ENCODE measurements around the gene PRPSAP1. TPM values are rescaled to one million over a fixed set of nuclear protein-coding genes. Genes with fewer than 3 reads are reported as not detected.

The PRPSAP1 gene
- total RNA-seq, 1 experiment from 2014 or later: 38.4 TPM

- Histone ChIP-seq H2BK15ac (ENCODE audit: low read depth, low read length) (no peak overlapping the region), H3T11ph (ENCODE audit: low read length) (no peak overlapping the region), H2BK20ac (ENCODE audit: low read depth, low read length, poor library complexity, severe bottlenecking) (no peak overlapping the region), H3K9ac (ENCODE audit: extremely low read depth, insufficient read length, low read length) (peak overlapping the region; percentile 18), H3K9me3 (ENCODE audit: control insufficient read depth, low read depth, low read length) (no peaks in the 10 kb centered on the region), H3K4me1 (ENCODE audit: insufficient read depth, low read length) (no peaks in the 10 kb centered on the region), H3K23me2 (ENCODE audit: insufficient read length, low read depth, low read length, poor library complexity, severe bottlenecking) (peaks cover 5% of the 10 kb centered on the region), H3K79me2 (ENCODE audit: insufficient read depth, low read length) (no peaks in the 10 kb centered on the region), H3K4me2 (ENCODE audit: insufficient read depth, insufficient read length, low read length) (peak overlapping the region; percentile 78), H3K14ac (ENCODE audit: insufficient read depth, low read length) (no peak overlapping the region; the same call in 1 of the 2 replicates), H4K91ac (ENCODE audit: insufficient read length, low read depth, low read length) (no peak overlapping the region), H3K27me3 (ENCODE audit: insufficient read depth, low read length) (no peaks in the 10 kb centered on the region), H2AFZ (ENCODE audit: low read length) (no peak overlapping the region), H3K27ac (ENCODE audit: insufficient read length, low read depth, low read length) (no peak overlapping the region), H3K18ac (ENCODE audit: insufficient read length, low read depth, low read length) (no peak overlapping the region), H4K5ac (ENCODE audit: insufficient read length, low read depth, low read length) (no peak overlapping the region), H3K4ac (ENCODE audit: low read depth, low read length) (no peak overlapping the region), H4K8ac (replicated peaks; ENCODE audit: insufficient read length, low read depth, low read length) (no peak overlapping the region), H2BK120ac (ENCODE audit: low read depth, low read length, poor library complexity, severe bottlenecking) (no peak overlapping the region), H2BK12ac (ENCODE audit: insufficient read length, low read depth, low read length) (no peak overlapping the region), H2AK5ac (ENCODE audit: insufficient read length, low read length) (no peak overlapping the region), H2BK5ac (ENCODE audit: insufficient read length, low read length) (no peak overlapping the region), H3K79me1 (ENCODE audit: insufficient read depth, low read depth, low read length, poor library complexity, severe bottlenecking) (no peaks in the 10 kb centered on the region), H3K23ac (ENCODE audit: insufficient read length, low read depth, low read length) (no peak overlapping the region), H4K20me1 (ENCODE audit: control insufficient read depth, insufficient read depth, insufficient read length) (no peaks in the 10 kb centered on the region), H3K56ac (ENCODE audit: insufficient read length, low read depth, low read length) (no peak overlapping the region)
- no CpG with 5 or more reads among the region's 51 CpGs for WGBS (ENCODE audit: extremely low coverage, insufficient read length, low lambda C conversion rate)
- H3K4me1 Mint-ChIP-seq: peaks cover 21 to 24% of the 10 kb centered on the region in 2 experiments
- TF ChIP-seq, protein P1, sequence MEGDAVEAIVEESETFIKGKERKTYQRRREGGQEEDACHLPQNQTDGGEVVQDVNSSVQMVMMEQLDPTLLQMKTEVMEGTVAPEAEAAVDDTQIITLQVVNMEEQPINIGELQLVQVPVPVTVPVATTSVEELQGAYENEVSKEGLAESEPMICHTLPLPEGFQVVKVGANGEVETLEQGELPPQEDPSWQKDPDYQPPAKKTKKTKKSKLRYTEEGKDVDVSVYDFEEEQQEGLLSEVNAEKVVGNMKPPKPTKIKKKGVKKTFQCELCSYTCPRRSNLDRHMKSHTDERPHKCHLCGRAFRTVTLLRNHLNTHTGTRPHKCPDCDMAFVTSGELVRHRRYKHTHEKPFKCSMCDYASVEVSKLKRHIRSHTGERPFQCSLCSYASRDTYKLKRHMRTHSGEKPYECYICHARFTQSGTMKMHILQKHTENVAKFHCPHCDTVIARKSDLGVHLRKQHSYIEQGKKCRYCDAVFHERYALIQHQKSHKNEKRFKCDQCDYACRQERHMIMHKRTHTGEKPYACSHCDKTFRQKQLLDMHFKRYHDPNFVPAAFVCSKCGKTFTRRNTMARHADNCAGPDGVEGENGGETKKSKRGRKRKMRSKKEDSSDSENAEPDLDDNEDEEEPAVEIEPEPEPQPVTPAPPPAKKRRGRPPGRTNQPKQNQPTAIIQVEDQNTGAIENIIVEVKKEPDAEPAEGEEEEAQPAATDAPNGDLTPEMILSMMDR (conservative IDR thresholded peaks at IDR 0.05): no peak
- peak overlapping the region; percentile 80 to 96 for H3K4me3 Mint-ChIP-seq
- DNase-seq: peak; percentile 50
- H3K9me3 Mint-ChIP-seq: no peaks in the 10 kb centered on the region
- peaks cover 1% of the 10 kb centered on the region for H3K27me3 Mint-ChIP-seq (ENCODE audit: low read depth)
- H3K27ac Mint-ChIP-seq: peak overlapping the region in 2 of 3 experiments; percentile 14 to 46; a peak in 2 of 7 replicates
- H3K36me3 Mint-ChIP-seq (ENCODE audit: insufficient read depth in 1 of 3, low read depth in 3 of 3): peaks cover 0 to 7% (median 3%) of the 10 kb centered on the region in 3 experiments
Measured at GRCh38 chr17:76353004-76353598, 615 bp downstream of the PRPSAP1 start.

Measured in H9 (cell line).